Urothelium cell line (cell line): Measurements from ENCODE around the gene IL16.

ENCODE experiments used
- DNase-seq: peaks from one replicate; pipeline ENCODE4 v3.0.0; 2011; ENCODE audit warnings: low spot score, mixed read lengths
- FAIRE-seq: peaks from 2 replicates; lab custom pipeline; 2011; peaks lifted over from hg19 to GRCh38; lab: Jason Lieb, UNC

Gene IL16

GRCh38 chr15:81289910-81290309, 93.2 kb downstream of the IL16 start:
- FAIRE-seq (no peak), DNase-seq (no peak)

DNA sequence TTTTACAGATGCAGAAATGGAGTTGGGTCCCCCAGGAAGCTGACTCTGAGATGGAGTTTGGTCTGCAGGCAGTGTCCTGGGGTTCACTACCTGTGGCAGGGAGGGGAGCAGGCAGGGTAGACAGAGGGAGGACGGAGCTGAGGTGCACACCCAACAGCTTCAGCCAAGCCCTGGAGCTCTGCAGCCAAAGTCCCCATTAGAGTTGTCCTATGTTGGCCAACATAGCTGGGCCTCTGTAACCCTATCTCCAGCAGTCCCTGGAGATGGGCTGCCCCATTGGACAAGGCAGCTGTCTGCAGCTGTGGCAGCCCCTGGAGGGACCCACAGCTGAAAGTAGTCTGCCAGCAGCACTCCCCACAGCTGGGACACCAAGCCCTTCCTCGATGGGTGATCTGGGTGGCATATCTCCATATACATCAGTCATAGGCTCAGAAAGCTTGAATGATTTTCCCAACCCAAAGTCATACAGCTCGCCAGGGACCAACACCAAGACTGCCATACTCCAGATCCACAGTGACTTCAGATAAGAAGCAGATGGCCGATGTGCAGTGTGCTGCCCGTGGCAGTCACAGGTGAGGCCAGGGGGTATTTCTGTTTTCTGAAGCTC, 95.3 kb downstream of the IL16 start:
- DNase-seq (no peak), FAIRE-seq (no peak)

GRCh38 chr15:81292523-81293001, 95.9 kb downstream of the IL16 start:
- FAIRE-seq (no peak), DNase-seq (no peak)

- FAIRE-seq (peak; percentile 70), DNase-seq (no peak)
Measured at GRCh38 chr15:81293728-81294515, 97.2 kb downstream of the IL16 start.

- FAIRE-seq (no peak), DNase-seq (no peak)
Measured at GRCh38 chr15:81294516-81294880, 97.8 kb downstream of the IL16 start.

GRCh38 chr15:81295486-81296121, 98.9 kb downstream of the IL16 start:
- DNase-seq (no peak), FAIRE-seq (no peak)

DNA sequence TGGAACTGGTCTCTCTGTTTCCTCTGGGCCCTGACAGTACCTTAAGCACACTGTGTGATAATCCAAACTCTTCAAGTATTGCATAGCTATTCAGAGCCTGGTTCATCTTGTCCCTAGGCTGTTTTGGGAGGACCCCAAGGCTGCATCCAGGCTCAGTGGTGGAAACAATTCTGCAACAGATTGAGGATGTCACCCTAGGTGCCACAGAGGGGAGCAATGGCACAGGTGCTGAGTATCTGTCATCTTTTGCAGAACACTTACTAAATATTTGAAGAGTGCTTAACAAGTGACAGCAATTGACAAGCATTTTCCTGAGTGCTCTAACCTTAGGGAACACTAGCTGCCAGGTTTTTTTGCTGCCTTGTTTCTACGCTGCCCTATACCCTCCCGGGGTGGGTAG, 99.5 kb downstream of the IL16 start:
- FAIRE-seq = no peak
- DNase-seq = no peak

DNA sequence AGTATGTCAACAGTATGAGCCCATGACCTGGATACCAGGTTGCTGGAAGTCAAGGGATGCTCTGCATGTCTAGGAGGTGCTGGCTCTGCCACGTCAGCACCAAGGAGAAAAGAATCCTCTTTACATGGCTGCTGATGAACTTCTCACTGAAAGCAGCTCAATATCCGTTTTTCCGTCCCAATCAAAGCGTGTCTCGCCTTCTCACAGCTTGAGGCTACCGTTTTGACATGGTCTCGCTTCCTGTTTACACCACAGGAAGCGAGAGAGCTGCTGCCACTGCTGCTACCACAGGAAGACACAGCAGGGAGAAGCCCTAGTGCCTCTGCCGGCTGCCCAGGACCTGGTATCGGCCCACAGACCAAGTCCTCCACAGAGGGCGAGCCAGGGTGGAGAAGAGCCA, 100.0 kb downstream of the IL16 start:
- FAIRE-seq = peak; percentile 63

GRCh38 chr15:81297147-81297572, 100.5 kb downstream of the IL16 start:
- FAIRE-seq = peak; percentile 98
- DNase-seq = peak; percentile 83

More for the DNA sequence above, 100.0 kb downstream of the IL16 start:
- peak; percentile 27 for DNase-seq

GRCh38 chr15:81297603-81298575, 101.2 kb downstream of the IL16 start:
- no peak for FAIRE-seq

DNA sequence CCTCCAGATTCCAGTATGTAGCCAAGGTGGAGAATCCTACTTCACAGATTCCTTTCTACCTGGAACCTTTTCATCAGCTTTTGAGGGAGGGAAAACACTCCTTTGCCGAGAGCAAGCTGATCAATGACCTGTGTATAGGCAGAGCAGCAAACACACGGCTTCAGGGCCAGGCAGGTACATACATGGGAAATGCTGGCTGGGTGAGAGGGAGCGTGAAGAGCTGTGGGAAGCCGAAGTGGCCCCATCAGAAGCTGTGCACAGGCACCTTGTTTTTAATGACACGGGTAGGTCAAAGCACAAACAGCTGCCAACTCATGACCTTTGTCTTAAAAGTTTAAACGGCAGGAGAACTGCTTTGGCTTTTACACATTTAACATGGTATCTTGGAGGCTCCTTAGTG, 101.9 kb downstream of the IL16 start:
- DNase-seq = no peak
- no peak for FAIRE-seq

More at GRCh38 chr15:81297603-81298575, 101.2 kb downstream of the IL16 start:
- DNase-seq = no peak

DNA sequence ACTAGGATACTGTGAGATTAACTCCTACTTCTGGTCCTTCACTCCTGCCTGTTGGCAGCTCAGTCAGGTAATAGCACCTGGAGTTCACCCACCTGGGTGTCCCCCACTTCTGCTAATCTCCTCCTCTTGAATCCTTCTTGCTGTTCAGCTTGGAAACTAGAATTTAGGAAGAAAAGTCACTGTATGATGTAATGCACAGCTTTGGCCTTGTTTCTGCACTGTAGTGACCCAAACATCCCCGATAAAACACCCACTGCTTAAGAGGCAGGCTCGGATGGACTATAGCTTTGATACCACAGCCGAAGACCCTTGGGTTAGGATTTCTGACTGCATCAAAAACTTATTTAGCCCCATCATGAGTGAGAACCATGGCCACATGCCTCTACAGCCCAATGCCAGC, 102.5 kb downstream of the IL16 start:
- FAIRE-seq = no peak
- DNase-seq = no peak

- DNase-seq (no peak), FAIRE-seq (no peak)
Measured at GRCh38 chr15:81299630-81300273, 103.1 kb downstream of the IL16 start.

GRCh38 chr15:81301385-81301784, 104.7 kb downstream of the IL16 start:
- DNase-seq (no peak), FAIRE-seq (no peak)

GRCh38 chr15:81301815-81302399, 105.2 kb downstream of the IL16 start:
- no peak for DNase-seq
- FAIRE-seq = no peak

DNA sequence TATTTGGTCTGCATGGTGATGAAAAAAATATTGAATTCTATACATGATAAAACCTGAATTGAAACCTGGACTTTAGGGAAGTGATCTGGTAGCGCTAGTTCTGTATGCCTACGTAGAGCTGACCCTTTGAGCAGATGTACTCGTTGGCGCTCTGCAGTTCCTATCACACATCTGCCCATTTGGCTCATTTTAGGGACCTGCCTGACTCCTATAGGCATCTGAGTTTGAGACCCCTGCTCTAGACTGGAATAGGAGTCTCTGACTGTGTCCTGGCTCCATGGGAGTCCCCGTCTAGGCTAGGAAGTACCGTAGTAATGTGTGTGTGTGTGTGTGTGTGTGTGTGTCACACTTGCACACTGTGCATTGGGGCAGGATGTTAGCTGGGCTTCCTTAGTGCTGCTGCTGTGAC, 106.0 kb downstream of the IL16 start:
- FAIRE-seq (no peak), DNase-seq (no peak)

GRCh38 chr15:81303244-81304225, 106.9 kb downstream of the IL16 start:
- FAIRE-seq = no peak
- DNase-seq = no peak

DNA sequence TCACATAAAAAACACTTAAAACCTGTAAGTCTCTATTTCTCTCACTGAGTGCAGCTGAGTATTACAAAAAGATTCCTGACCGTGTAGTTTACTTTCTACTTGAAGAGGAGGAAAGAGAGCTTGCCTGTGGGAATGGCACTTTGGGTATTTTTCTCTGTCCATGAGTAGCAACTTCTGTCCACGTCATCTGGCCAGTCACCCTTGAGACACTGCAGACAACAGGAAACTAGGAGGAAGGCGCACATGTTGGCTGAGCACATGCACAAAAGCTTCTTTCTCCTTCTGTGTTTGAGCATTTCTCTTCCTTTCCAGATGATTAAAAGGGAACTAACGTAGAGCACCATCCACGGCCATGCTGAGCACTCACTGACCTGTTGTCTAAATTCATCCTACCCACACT, 107.5 kb downstream of the IL16 start:
- DNase-seq (no peak), FAIRE-seq (no peak)

GRCh38 chr15:81308260-81308659, 111.6 kb downstream of the IL16 start:
- FAIRE-seq = no peak
- DNase-seq = no peak
